Measurements from ENCODE around the gene SP6.
A peak's percentile ranks its signal among the peaks of the same experiment; 100 is the strongest.

Gene SP6

GRCh38 chr17:47823519-47823918, 27.4 kb downstream of the SP6 start:
- no peak for TF ChIP-seq CTCF (IDR thresholded peaks at IDR 0.05; ENCODE audit: low read depth, low read length, missing control alignments)
- in situ Hi-C loops (cut with HindIII; ENCODE audit: low sequenced_read_pairs) = no loop called here
- no peak for DNase-seq (ENCODE audit: low read depth)
- H3K4me3 ChIP-seq (ENCODE audit: low read depth, low read length) = no peak overlapping the region

DNA sequence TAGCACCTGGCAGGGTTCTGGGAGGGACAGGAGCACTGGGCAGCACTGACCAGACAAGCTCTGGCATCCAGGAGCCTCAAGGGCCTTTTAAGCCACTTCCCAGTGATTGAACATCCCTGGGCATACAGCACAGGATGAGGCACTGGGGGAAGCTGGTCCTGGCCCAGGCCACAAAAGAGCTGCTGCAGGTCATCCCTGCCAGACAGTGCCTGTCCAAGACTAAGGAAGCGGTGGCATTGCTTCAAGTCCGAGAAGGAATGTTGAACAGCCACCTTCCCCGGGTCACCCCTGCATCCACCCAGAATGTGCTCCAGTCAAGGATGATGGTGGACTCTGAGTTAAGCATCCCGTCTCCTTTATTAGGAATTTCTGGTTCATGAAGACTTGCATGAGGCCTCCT, 28.2 kb downstream of the SP6 start:
- H3K4me3 ChIP-seq (ENCODE audit: low read depth, low read length) = no peak overlapping the region
- no peak for TF ChIP-seq CTCF (IDR thresholded peaks at IDR 0.05; ENCODE audit: low read depth, low read length, missing control alignments)
- DNase-seq (ENCODE audit: low read depth) = no peak
- in situ Hi-C loops (cut with HindIII; ENCODE audit: low sequenced_read_pairs) = no loop called here

DNA sequence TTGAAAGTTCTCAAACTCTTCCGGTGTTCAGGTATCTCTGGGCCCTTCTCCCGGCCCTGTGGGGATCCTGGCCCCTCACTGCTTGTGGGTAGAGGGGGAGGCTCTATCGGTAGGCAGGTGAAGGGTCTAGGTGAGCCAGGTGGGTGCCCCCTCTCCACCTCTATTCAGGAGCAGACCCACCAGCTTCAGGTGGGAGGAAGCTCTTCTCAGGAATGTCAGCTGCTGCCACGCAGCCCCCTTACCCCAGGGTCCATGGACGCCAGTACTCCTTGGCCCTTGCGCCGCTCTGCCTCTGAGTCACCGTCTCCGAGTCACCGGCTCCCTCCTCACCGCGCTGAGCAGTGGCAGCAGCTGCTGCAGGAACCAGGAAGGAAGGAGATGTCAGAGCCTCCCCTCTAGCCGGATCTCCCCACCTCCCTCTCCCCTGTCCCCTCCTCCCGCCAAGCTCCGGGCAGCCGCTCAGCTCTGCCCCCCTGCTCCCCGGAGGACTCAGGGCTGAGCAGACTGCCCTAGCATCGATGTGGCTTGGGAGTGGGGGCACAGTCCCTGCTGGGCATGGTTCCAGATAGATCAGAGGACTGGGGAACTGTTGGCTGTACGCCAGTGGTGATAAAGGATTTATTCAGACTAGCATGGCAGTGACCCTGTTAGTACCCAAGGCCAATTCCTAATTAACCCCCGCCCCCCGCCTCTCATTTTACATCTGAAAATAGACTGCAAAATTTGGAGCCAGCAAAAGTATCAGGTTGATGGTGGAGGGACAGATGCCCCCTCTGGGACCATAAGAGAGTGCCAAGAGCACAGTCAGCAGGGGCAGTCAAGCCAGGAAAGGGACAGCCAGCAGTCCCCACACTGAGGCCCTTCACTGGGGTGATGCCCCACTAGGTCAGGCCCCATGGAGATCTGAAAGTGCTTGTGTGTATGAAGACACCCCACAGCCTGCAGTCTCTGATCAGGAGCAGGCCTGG, 29.3 kb downstream of the SP6 start, which contains the start of gene OSBPL7:
Gene OSBPL7 (minus strand): TSS at position 371 of the 968 bp plus-strand sequence. CDS start 1,516 bp downstream, outside the sequence.
- peak within 1 kb of the TSS; percentile 80 for H3K4me3 ChIP-seq (ENCODE audit: low read depth, low read length)
- in situ Hi-C loops (cut with HindIII; ENCODE audit: low sequenced_read_pairs) = no loop called here
- peak; percentile 20 for TF ChIP-seq CTCF (IDR thresholded peaks at IDR 0.05; ENCODE audit: low read depth, low read length, missing control alignments)
- peak; percentile 43 for DNase-seq (ENCODE audit: low read depth)

- peak overlapping the region; percentile 80 for H3K4me3 ChIP-seq (ENCODE audit: low read depth, low read length)
- TF ChIP-seq CTCF (IDR thresholded peaks at IDR 0.05; ENCODE audit: low read depth, low read length, missing control alignments) = no peak
- in situ Hi-C loops (cut with HindIII; ENCODE audit: low sequenced_read_pairs) = no loop called here
- no peak for DNase-seq (ENCODE audit: low read depth)
Observed at GRCh38 chr17:47821031-47821423, 29.9 kb downstream of the SP6 start.

DNA sequence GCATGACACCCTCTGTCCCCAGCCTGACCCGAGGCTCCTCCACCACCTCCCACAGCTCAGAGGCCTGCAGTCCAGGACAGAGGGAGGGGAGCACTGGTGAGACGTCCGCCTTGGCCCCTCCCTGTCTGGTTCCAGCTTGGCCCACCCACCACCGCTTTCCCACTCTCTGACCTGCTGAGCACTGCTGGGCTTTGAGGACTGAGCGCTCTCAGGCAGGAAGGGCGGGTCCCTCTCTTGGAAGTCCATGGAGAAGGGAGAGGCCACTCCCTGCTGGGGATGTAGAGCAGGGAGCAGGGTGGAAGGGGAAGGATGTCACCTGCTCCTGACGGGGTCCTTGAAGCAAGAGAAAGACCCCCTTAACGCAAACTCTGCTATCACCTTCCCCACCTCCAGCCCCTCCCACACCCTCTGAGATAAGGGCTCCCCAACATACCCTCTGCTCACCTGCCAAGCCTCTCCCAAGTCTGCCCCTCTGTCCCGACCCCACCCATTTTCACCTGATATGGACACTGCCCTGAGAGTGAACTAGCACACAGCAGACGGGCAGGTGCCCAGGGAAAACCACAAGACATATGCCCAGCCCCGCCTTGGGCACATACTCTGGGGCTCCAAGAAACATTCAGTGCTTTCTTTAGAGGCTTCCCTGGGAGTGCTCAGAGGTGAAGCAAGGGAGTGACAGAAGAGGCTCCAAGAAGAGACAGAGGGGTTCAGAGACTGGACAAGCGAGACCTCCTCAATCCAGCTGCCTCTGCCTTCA, 30.8 kb downstream of the SP6 start:
- in situ Hi-C loops (cut with HindIII; ENCODE audit: low sequenced_read_pairs) = no loop called here
- no peak for TF ChIP-seq CTCF (IDR thresholded peaks at IDR 0.05; ENCODE audit: low read depth, low read length, missing control alignments)
- DNase-seq (ENCODE audit: low read depth) = no peak
- no peak overlapping the region for H3K4me3 ChIP-seq (ENCODE audit: low read depth, low read length)

- DNase-seq (ENCODE audit: low read depth) = no peak
Observed at GRCh38 chr17:47819475-47819874, 31.5 kb downstream of the SP6 start.

More at GRCh38 chr17:47819475-47819874, 31.5 kb downstream of the SP6 start:
- in situ Hi-C loops (cut with HindIII; ENCODE audit: low sequenced_read_pairs) = no loop called here
- H3K4me3 ChIP-seq (ENCODE audit: low read depth, low read length) = no peak overlapping the region
- TF ChIP-seq CTCF (IDR thresholded peaks at IDR 0.05; ENCODE audit: low read depth, low read length, missing control alignments) = no peak

All from astrocyte of the cerebellum (primary cell).